Measurements from ENCODE around the gene AKNA.
"Not testable (repeated sequence)": the region's sequence is repeated elsewhere in the genome, so short reads cannot be mapped to it uniquely, and the experiment has no call there.

GRCh38 chr9:114332474-114333040, 55.2 kb downstream of the AKNA start:
- TF ChIP-seq CTCF (IDR thresholded peaks at IDR 0.05); POLR2A (IDR thresholded peaks at IDR 0.05; ENCODE audit: low read depth): not testable (repeated sequence)
